ENCODE measurements around the gene GTF2IRD1. TPM values are rescaled to one million over a fixed set of nuclear protein-coding genes. Genes with fewer than 3 reads are reported as not detected.
A peak's percentile ranks its signal among the peaks of the same experiment; 100 is the strongest.
"Not testable (repeated sequence)": the region's sequence is repeated elsewhere in the genome, so short reads cannot be mapped to it uniquely, and the experiment has no call there.

The GTF2IRD1 gene
- total RNA-seq, 1 experiment from 2014 or later = 14.0 TPM

DNA sequence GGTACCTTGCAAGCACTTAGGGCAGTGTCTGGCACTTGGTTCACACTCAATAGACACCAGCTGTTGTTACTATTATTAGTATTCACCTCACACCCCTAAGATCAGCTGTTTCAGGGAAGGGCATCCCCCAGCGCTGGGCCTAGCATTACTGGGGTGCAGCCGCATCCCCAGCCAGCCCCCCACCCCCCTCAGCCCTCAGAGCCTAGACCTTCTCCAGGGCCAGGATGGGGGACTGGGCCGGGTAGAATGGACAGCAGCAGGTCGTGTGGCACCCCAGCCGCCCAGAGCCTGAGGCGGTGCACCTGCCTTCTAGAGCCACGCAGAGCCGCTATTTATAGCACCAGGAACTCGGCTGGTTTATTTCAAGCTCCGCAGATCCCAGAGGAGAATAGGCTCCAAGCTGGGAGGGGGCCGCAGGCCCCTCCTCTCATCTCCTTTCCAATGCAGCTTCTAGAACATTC lies 60.5 kb downstream of the GTF2IRD1 start:
- DNase-seq (ENCODE audit: low read depth) = no peak

DNA sequence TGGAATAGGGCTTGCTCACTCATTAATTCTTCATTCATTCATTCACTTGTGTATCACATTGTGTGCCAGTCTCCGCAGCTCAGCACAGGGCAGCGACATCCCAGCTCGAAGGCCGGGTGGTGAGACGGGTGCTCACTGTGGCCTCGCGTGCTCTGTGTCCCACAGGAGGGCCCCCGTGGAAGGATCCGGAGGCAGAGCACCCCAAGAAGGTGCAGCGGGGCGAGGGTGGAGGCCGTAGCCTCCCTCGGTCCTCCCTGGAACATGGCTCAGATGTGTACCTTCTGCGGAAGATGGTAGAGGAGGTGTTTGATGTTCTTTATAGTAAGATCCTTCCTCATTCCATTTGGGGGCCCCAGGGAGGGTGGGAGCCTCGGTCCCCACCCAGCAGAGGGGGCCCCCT lies 61.6 kb downstream of the GTF2IRD1 start:
- DNase-seq (ENCODE audit: low read depth) = no peak

DNA sequence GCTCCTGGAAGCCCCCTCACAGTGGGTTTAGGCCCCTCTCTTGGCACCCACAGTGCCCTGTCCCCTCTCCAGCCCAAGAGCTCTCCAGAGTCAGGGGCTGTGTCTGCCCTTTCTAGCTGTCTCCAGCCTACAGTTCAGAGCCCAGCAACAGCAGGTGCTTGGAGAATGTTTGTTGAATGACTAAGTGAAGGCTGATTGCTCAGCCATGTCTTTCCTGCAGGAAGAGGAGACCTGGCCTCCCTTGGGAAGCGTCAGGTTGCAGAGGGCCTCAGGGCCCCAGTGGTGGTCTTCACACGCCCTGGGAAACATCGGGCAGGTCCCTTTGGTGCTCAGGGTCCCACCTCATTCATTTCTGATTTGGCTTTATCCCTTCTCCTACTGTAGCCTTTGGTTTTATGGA lies 62.5 kb downstream of the GTF2IRD1 start:
- no peak for DNase-seq (ENCODE audit: low read depth)

DNA sequence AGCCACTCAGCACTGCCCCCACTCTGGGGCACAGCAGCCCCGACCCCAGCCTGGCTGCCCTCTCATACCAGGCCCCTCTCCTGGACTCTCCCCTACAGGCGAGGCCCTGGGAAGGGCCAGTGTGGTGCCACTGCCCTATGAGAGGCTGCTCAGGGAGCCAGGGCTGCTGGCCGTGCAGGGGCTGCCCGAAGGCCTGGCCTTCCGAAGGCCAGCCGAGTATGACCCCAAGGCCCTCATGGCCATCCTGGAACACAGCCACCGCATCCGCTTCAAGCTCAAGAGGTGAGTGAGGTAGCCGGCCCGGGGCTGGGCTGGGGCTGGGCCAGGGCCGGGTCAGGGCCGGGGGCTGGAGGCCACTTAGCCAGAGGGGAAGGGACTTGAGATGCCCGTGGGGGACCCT lies 64.3 kb downstream of the GTF2IRD1 start:
- DNase-seq (ENCODE audit: low read depth) = no peak

DNA sequence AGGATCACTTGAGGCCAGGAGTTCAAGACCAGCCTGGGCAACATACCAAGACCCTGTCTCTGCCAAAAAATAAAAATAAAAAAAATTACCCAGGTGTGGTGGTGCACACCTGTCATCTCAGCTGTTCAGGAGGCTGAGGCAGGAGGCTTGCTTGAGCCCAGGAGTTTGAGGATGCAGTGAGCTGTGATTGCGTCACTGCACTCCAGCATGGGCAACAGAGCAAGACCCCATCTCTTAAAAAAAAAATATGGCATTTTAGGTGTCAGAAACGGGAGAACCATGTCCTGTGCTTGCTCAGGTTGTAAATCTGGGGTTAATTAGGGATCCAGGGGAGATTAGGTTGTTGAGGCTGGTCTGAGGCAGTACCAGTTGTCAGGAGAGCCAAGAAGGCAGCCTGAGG lies 64.9 kb downstream of the GTF2IRD1 start:
- DNase-seq (ENCODE audit: low read depth) = no peak

DNA sequence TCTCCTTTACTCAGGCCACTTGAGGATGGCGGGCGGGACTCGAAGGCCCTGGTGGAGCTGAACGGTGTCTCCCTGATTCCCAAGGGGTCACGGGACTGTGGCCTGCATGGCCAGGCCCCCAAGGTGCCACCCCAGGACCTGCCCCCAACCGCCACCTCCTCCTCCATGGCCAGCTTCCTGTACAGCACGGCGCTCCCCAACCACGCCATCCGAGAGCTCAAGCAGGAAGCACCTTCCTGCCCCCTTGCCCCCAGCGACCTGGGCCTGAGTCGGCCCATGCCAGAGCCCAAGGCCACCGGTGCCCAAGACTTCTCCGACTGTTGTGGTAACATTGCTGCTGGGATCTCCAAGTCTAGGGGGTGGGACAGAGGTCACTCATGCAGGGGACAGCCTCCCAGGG lies 65.7 kb downstream of the GTF2IRD1 start:
- DNase-seq (ENCODE audit: low read depth) = no peak

DNA sequence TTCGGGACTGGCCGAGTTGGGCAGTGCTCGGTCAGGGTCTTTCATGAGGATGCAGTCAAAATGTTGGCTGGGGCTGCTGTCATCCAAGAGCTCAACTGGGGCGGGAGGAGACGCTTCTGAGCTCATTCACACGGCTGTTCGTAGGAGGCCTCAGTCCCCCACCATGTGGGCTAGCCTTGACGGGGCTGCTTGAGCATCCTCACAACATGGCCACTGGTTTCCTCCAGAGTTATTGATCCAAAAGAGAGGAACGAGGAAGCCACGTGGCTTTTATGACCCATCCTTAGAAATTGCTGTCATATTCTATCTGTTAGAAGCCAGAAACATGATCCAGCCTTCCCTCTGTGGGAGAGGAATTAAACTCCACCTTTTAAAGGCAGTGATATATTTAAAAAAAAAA lies 68.1 kb downstream of the GTF2IRD1 start:
- no peak for DNase-seq (ENCODE audit: low read depth)

DNA sequence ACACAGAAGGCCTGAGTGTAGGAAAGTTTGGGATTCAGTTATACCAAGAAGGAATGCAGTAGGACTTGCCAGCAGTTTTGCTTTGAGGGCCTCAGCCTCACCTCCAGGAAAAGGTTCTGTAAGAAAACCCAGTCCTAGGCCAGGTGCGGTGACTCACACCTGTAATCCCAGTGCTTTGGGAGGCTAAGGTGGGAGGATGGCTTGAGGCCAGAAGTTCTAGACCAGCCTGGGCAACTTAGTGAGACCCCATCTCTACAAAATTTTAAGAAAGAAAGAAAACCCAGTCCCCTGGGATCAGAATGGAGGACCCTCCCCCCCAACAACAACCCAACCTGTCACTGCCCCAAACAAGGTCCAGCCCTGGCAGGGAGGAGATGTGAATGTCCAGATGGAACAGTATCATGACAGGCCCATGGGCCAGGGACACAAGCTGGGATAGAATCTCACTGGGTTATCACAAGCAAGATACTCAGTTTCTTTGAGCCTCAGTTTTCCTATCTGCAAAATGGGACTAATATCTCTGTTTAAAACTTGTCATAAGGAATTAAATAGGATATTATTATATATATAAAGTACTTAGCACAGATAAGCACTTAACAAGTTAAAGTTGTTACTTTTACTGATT lies 68.7 kb downstream of the GTF2IRD1 start:
- DNase-seq (ENCODE audit: low read depth) = no peak

DNA sequence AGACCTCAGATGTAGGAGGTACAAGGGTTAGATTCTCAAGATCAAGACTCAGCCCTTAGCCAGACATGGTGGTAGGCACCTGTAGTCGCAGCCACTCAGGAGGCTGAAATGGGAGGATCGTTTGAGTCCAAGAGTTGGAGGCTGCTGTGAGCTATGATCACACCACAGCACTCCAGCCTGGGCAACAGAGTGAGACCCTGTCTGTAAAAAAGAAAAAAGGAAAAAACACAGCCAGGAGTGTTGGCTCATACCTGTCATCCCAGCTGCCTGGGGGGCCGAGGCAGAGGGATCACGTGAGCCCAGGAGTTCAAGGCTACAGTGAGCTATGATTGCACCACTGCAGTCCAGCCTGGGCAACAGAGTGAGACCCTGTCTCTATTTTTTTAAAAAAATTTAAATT lies 69.3 kb downstream of the GTF2IRD1 start:
- no peak for DNase-seq (ENCODE audit: low read depth)

DNA sequence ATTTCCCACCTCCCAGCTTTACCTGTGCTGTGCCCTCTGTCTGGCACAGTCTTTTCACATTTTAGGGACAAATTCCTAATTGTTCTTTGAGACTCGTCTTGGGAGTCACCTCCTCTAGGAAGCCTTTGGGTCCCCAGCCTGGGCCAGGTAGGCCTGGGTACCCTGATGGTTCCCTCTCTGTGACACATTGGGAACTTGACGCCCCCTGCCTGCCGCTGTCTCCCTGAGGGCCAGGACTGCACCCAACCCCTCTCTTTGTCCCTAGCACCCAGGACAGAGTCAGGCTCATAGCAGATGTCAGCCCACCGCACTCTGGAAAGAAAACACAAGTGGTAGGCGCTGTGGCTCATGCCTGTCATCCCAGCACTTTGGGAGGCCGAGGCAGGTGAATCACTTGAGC lies 71.4 kb downstream of the GTF2IRD1 start:
- no peak for DNase-seq (ENCODE audit: low read depth)

DNA sequence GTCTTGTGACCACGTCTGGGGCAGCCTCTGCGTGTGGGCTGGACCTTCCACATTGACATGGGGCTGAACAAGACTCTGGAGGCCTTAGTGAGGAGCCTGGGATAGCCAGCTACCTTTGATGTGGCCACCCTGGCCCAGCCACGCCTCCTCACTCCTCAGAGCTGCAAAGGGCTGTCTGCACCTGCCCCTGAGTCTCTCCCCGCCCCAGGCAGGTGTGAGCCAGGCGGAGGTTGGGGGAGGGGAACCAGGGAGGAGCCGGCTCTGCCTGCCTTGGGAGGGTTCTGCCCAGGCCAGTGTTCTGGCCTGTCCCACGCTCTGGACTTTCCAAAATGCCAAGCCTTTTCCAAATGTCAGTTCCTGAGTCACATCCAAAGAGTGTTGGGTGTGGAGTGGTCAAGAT lies 72.2 kb downstream of the GTF2IRD1 start:
- no peak for DNase-seq (ENCODE audit: low read depth)

DNA sequence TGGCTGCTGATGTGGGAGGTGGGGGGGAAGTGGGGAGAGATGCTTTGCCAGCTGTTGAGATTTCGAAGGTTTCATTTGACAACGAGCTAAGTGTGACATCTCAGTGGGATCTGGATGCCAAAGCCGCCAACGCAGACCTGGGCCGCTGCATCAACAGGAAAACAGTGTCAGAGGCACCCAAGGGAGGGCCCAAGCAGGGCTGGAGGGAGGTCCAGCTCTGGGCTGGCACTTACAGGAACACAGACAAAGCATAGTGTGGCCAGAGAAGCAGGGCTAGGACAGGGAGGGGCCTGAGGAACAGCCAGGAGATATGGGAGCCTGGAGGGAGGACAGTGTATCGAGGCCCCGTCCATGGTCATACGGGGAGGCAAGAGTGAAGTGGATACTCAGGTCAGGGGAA lies 73.1 kb downstream of the GTF2IRD1 start:
- no peak for DNase-seq (ENCODE audit: low read depth)

DNA sequence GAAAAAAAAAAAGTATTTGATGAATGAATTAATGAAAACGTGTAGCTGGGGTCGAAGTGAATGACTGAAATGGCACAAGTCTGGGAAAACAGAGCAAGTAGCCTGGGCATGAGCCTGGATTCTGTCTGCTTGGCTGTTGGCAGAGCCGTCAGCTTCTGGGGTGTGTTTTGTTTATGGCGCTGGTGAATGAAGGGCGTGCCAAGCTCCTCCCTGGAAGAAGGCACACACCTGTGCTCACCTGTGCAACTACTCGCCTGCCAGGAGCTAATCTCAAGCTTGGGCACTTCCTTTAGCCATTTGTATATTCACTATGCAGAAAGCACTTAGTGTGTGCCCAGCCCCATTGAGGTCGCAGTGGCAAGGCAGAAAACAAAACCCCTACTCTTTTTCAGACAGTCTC lies 74.1 kb downstream of the GTF2IRD1 start:
- no peak for DNase-seq (ENCODE audit: low read depth)

DNA sequence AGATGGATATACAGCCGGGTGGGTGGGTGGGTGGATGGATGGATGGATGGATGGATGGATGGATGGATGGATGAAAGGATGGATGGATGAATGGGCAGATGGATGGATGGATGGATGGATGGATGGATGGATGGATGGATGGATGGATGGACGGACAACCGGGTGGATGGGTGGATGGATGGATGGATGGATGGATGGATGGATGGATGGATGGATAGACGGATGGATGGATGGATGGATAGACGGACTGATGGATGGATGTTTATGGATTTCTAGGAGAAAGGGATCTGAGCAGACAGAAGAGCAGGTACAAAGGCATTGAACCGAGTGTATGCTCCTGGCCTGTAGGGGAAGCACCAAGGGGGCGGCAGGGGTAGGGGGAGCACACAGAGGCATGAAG lies 75.1 kb downstream of the GTF2IRD1 start:
- not testable (repeated sequence) for DNase-seq (ENCODE audit: low read depth)

DNA sequence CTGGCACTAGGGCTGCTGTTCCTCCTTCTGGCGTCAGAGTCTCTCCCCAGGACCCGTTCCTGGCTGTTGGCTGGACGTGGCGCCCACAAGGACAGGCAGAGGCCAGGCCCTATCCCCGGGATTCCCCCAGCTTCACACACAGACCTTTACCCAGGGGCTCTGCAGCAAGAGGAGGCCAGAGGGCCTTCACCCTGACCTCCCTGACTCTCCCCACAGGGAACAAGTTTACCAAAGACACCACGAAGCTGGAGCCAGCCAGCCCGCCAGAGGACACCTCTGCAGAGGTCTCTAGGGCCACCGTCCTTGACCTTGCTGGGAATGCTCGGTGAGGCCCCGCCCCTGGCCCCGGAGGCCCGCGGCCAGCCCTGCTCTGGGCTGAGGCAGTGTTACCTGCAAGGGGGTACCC lies 82.2 kb downstream of the GTF2IRD1 start:
- no peak for DNase-seq (ENCODE audit: low read depth)

DNA sequence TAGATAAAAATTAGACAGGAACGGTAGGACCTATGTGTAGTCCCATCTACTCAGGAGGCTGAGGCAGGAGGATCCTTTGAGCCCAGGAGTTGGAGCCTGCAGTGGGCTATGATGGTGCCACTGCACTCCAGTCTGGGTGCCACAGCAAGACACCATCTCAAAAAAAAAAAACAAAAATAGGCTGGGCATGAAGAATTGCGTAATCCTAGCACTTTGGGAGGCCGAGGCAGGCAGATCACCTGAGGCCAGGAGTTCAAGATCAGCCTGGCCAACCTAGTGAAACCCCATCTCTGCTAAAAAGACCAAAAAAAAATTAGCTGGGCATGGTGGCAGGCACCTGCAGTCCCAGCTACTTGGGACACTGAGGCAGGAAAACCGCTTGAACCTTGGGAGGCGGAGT lies 88.2 kb downstream of the GTF2IRD1 start:
- DNase-seq (ENCODE audit: low read depth) = not testable (repeated sequence)

DNA sequence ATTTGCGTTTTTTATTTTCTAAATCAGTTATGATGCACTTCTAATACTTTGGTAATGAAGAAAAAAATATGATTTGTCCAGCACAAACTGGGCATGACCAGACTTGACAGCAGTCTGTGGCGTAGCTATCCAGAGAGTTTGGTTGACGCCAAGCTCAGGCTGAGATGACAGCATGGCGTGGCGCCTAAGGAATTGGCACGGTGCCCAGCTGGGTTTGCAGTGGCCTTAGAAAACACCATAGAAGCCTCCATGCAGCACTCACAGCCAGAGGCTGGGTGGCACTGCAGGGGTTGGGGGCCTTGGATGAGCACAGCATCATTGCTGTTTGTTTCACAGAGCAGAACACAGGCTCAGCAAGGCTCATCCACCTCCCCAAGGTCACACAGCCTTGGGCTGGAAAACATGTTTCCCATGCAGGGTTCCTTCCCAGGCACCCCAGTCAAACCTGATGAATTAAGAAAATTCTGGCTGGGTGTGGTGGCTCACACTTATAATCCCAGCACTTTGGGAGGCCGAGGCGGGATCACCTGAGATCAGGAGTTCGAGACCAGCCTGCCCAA lies 88.9 kb downstream of the GTF2IRD1 start:
- DNase-seq (ENCODE audit: low read depth) = no peak

DNA sequence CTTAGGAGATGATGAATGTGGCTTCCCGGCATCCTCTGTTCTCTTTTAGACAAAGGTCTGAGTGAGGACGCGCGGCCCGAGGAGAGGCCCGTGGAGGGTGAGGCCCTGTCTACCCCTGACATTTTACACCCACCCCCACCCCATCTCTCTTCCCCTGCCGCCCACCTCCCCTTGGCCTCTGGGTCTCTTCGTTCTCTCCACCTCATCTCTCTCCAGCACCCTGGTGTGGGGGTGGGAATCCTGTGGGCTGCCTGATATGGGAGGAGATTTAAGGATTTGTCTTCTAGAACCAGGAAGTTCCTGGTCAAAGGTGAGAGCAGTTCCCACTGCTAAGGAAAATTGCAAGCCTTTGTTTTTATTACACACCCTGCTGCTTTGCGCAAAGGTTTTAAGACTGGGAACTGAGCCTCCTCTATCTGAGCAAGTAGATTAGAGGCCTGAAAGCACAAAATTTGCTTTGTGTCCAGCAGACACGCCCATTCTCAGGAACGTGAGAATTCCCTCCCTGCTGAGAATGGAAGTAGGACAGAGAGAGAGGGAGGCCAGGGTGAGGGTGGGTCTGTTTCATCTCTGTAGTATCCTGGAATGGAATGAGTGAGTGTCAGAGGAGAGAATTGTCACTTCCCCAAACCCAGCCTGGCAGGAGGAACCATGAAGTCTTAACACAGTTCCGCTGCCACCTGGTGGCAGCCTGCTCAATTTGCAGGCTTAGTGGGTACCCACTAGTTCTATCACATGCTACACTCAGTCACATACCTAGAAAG lies 91.2 kb downstream of the GTF2IRD1 start:
- DNase-seq (ENCODE audit: low read depth) = peak; percentile 56

DNA sequence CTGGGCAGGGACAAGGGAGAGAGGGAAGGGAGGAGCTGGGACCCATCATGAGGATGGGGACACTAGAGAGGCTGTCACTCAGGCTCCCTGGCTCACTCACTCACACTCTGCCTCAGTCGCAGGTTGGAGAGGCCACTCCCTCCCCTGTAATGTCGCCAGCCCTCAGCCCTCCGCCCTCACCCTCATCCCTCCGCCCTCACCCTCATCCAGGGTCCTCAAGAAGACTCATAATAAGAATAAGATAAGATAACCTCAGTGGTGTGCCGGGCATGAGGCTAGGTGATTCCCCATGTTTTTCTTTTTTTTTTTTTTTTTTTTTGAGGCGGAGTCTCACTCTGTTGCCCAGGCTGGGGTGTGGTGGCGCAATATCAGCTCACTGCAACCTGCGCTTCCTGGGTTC lies 92.2 kb downstream of the GTF2IRD1 start:
- DNase-seq (ENCODE audit: low read depth) = no peak

DNA sequence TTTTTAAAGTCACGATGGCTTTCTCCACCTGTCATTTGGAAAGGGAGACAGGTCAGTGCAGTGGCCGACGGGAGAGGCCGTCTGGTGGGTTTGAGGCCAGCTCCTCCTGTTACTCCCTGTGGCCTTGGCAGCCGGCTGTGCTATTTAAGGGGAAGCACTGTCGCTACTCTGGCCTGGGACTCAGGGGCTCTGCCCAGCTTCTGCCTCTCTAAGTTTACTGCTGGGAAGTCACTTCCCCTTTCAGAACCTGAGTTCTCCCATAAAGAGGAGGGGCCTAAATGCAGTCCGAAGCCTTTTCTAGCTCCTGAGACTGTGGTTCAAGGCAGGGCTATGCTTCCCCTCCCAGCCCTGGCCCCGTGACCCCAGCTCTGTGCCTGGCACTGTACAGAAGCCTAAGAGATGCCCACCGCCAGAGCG lies 99.9 kb downstream of the GTF2IRD1 start:
- DNase-seq (ENCODE audit: low read depth) = not testable (repeated sequence)

DNA sequence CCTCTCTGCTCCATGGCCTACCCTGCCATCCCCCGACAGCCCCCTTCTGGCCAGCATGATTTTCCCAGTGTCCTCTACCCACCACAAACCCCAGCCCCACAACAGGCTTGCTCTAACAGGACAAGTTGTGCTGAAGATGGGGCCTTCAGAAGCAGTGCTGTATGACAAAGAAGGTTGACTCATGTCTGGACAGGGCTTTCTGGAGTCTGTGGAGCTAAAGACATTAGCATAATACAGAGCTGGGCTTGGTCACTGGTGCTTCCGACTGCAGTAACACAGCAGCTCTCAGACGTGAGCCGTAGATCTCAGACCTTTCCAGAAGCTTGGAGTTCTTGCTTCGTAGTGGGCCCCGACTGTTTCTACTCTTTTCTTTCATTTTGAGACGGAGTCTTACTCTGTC lies 100.5 kb downstream of the GTF2IRD1 start:
- DNase-seq (ENCODE audit: low read depth) = no peak

DNA sequence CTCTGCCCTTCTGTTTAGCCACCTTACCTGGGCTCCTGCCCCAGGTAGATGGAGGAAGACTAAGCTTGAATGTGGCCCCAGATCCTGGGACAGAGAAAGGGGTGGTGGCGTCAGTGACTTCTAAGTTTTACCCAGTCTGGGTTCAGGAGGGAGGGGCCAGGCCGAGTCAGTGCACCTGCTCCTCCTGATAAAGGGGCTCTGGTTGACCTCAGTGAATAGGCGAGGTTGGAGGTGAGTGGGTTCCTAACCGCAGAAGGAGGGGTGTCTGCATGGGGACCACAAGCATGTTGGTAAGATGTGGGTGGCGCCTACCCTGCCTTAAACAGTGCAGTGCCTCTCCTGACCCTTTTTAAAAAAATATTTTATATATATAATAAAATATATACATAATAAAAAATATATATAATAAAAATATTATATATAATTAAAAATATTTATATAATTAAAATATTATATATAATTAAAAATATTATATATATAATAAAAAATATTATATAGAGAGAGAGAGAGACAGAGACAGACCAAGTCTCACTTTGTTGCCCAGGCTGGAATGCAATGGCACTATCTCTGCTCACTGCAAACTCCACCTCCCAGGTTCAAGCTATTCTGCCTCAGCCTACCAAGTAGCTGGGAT lies 106.5 kb downstream of the GTF2IRD1 start:
- DNase-seq (ENCODE audit: low read depth) = no peak

Data from HT1080 (cell line).